ENCODE data around the gene EMC6.

Gene EMC6

GRCh38 chr17:3641717-3642486, 26.7 kb upstream of the EMC6 start:
- peak; percentile 52 for DNase-seq (ENCODE audit: low read depth)
- no peak for TF ChIP-seq CTCF (IDR thresholded peaks at IDR 0.05; ENCODE audit: control insufficient read depth, extremely low read depth, insufficient read depth)
- no peak overlapping the region for H3K4me3 ChIP-seq (ENCODE audit: low read depth, low read length)

GRCh38 chr17:3643889-3644349, 24.7 kb upstream of the EMC6 start:
- no peak for DNase-seq (ENCODE audit: low read depth)
- no peak overlapping the region for H3K4me3 ChIP-seq (ENCODE audit: low read depth, low read length)
- TF ChIP-seq CTCF (IDR thresholded peaks at IDR 0.05; ENCODE audit: control insufficient read depth, extremely low read depth, insufficient read depth): no peak

- no peak for TF ChIP-seq CTCF (IDR thresholded peaks at IDR 0.05; ENCODE audit: control insufficient read depth, extremely low read depth, insufficient read depth)
- H3K4me3 ChIP-seq (ENCODE audit: low read depth, low read length): no peak overlapping the region
These were observed 23.3 kb upstream of the EMC6 start for GRCh38 chr17:3645310-3645709.

GRCh38 chr17:3647251-3647650, 21.4 kb upstream of the EMC6 start:
- H3K4me3 ChIP-seq (ENCODE audit: low read depth, low read length): no peak overlapping the region
- TF ChIP-seq CTCF (IDR thresholded peaks at IDR 0.05; ENCODE audit: control insufficient read depth, extremely low read depth, insufficient read depth): no peak
- no peak for DNase-seq (ENCODE audit: low read depth)

More at GRCh38 chr17:3645310-3645709, 23.3 kb upstream of the EMC6 start:
- no peak for DNase-seq (ENCODE audit: low read depth)

- TF ChIP-seq CTCF (IDR thresholded peaks at IDR 0.05; ENCODE audit: control insufficient read depth, extremely low read depth, insufficient read depth): peak; percentile 68
- no peak for DNase-seq (ENCODE audit: low read depth)
- no peak overlapping the region for H3K4me3 ChIP-seq (ENCODE audit: low read depth, low read length)
These were observed 20.6 kb upstream of the EMC6 start for GRCh38 chr17:3647769-3648555.

- no peak for TF ChIP-seq CTCF (IDR thresholded peaks at IDR 0.05; ENCODE audit: control insufficient read depth, extremely low read depth, insufficient read depth)
- no peak for DNase-seq (ENCODE audit: low read depth)
- no peak overlapping the region for H3K4me3 ChIP-seq (ENCODE audit: low read depth, low read length)
These were observed 12.8 kb upstream of the EMC6 start for GRCh38 chr17:3655766-3656165.
